GM21825 (cell line): Measurements from ENCODE around the gene TMEM203.
A peak's percentile ranks its signal among the peaks of the same experiment; 100 is the strongest.
"Not testable (repeated sequence)": the region's sequence is repeated elsewhere in the genome, so short reads cannot be mapped to it uniquely, and the experiment has no call there.

Experiments used
- ATAC-seq: cut with Tn5 transposase; IDR thresholded peaks from one replicate; pipeline ENCODE4 v1.9.1; 2021; ENCODE audit warnings: mild to moderate bottlenecking, moderate library complexity; ENCODE audit not compliant: unreplicated experiment

The TMEM203 gene

DNA sequence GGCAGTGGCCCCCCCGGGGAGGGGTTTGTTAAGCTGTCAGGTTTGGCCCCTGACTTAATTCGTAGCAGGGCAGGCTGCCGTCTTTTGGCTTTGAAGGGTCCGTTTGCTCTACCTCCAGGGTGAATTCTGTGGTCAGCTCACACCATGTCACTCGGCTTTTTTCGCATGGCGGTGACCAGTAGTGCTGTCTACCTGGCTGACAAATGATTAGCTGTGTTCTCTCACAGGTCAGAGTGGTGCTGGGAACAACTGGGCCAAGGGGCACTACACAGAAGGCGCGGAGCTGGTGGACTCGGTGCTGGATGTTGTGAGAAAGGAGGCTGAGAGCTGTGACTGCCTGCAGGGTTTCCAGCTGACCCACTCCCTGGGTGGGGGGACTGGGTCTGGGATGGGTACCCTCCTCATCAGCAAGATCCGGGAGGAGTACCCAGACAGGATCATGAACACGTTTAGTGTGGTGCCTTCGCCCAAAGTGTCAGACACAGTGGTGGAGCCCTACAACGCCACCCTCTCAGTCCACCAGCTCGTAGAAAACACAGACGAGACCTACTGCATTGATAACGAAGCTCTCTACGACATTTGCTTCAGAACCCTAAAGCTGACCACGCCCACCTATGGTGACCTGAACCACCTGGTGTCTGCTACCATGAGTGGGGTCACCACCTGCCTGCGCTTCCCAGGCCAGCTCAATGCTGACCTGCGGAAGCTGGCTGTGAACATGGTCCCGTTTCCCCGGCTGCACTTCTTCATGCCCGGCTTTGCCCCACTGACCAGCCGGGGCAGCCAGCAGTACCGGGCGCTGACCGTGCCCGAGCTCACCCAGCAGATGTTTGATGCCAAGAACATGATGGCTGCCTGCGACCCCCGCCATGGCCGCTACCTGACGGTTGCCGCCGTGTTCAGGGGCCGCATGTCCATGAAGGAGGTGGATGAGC, 37.1 kb upstream of the TMEM203 start:
- ATAC-seq = no peak

DNA sequence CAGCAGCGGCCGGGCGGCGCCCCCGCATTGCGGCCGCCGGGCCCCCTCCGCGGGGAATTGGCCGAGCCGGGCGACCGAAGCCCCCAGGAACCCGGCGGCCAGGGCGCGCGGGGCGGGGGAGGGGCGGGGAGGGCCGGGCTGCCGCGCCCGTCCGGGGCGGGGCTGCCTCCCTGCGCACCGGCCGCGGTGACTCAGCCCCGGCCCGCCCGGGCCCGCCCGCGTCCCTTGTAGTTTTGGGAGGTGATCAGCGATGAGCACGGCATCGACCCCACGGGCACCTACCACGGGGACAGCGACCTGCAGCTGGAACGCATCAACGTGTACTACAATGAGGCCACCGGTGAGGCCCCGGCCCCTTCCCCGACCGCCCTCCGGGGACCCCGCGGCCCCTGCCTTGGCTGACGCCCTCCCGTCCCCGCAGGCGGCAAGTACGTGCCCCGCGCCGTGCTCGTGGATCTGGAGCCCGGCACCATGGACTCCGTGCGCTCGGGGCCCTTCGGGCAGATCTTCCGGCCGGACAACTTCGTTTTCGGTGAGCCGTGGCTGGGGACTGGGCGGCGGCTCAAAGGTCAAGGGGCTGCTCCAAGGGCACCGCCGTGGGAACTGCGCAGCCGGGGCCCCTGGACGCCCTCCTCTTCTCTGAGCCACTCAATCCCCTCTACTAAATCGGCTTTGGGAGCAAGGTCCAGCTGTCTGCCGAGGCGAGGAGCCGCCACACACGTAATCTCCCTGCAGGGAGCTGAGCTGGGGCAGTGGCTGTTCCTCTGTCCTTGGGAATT, 36.2 kb upstream of the TMEM203 start:
- peak; percentile 4 for ATAC-seq

DNA sequence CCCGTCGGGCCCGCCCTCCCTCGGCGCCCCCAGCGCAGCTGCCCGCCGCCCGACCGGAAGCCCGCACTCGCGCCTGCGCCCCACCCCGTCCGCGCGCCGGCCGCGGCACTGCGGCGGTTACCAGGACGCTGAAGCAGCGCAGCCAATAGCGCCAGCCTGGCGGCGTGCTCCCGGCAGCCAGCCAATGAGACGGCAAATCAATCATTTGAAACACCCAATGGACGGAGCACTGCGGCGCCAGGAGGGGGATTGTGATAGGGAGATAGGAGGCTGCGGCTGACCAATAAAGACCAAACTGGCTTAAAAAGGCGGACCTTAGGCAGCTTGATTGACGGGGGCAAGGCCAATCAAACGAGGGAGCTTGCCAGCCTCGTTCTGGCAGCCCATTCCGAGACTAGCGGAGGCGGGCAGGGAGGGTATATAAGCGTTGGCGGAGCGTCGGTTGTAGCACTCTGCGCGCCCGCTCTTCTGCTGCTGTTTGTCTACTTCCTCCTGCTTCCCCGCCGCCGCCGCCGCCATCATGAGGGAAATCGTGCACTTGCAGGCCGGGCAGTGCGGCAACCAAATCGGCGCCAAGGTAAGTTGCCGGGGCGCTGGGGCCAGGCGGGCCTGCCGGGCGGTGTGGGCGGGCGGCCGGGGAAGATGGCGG, 35.5 kb upstream of the TMEM203 start, which contains the start of gene TUBB4B:
Gene TUBB4B, plus strand, starts transcription at position 447 of the 649 bp plus-strand sequence. Its CDS starts 74 bp downstream, at position 521.
- peak; percentile 63 for ATAC-seq

- ATAC-seq = peak; percentile 19
These were observed 34.9 kb upstream of the TMEM203 start for GRCh38 chr9:137240318-137240840.

DNA sequence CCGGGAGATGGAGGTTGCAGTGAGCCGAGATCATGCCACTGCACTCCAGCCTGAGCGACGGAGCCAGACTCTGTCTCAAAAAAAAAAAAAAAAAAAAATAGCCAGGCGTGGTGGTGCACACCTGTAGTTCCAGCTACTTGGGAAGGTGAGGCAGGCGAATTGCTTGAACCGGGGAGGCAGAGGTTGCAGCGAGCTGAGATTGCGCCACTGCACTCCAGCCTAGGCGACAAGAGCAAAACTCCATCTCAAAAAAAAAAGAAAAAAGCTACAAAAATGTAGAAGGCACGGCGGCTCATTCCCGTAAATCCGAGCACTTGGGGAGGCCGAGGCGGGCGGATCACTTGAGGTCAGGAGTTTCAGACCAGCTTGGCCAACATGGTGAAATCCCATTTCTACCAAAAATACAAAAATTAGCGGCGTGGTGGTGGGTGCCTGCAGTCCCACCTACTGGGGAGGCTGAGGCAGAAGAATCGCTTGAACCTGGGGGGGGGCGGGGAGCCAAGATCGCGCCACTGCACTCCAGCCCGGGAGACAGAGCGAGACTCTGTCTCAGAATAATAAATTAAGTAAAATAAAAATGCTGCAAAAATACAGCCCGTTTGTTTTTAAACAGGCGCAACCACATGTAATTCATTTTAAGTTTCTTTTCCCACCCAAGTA, 34.2 kb upstream of the TMEM203 start:
- ATAC-seq = not testable (repeated sequence)

DNA sequence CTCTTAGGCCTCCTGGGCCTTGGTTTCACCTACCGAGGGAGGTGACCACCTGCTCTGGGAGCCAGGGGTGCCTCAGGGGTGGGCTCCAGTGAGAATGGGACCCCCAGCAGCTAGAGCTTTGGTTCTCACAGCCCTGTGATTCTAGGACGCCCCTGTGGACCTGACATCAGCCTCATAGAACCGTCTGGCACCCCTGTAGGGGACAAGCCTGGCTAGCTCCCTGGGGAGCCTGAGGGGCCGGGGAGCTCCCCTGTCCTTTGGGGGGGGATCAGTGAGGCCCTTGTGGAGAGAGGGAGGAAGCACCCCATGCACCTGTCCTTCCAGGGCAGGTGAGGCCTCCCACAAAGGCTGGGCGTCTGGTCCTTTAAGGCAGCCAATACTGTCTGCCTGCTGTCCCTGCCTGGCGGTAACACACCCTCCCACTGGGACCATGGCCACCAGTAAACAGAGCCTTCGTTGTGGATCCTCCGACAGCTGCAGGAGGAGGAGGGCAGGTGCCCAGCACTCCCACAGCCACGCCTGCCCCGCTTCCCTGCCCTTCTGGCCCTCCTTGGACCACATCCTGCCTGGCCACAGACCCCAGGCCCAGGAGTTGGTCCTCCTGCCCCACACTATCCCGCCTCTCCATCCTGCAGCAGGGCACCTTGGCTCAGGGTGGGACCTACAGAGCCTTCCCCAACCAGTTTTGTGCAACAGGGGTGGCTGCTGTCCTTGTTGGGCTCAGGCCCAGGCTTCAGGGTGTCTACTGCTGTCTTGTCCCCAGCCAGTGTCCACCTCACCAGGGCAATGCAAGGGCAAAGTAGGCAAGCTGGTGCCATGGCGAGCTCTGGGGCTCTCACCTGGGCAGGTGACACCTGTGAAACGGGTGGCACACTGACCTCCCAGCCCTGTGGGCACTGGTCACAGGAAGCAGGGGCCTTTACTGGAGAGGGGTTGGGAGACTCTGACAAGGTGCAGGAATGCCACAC, 32.6 kb upstream of the TMEM203 start:
- ATAC-seq = no peak

DNA sequence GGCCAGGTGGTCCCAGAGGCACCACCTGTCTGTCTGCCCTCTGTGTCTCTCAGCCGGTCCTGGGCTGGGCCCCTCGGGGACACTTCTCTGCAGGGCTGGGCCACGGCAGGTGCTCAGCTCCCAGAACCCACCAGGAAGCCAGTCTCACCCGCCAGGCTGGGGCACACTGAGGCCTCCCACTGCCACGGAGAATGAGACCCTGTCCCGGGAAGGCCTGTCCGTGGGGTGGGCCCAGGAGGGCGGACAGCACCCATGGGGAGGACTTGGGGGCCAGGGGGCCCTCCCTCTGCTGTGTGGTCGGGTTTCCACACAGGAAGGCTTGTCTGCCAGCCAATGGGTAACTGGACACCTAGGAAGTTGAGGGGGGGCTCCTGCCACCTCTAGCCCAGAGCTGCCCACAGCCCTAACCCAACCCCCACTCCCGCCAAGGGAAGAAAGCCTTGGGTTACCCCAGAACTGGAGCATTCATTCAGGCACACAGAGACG, 31.5 kb upstream of the TMEM203 start:
- no peak for ATAC-seq

GRCh38 chr9:137236238-137236935, 30.9 kb upstream of the TMEM203 start:
- ATAC-seq = no peak

GRCh38 chr9:137235424-137236237, 30.2 kb upstream of the TMEM203 start:
- ATAC-seq = no peak

DNA sequence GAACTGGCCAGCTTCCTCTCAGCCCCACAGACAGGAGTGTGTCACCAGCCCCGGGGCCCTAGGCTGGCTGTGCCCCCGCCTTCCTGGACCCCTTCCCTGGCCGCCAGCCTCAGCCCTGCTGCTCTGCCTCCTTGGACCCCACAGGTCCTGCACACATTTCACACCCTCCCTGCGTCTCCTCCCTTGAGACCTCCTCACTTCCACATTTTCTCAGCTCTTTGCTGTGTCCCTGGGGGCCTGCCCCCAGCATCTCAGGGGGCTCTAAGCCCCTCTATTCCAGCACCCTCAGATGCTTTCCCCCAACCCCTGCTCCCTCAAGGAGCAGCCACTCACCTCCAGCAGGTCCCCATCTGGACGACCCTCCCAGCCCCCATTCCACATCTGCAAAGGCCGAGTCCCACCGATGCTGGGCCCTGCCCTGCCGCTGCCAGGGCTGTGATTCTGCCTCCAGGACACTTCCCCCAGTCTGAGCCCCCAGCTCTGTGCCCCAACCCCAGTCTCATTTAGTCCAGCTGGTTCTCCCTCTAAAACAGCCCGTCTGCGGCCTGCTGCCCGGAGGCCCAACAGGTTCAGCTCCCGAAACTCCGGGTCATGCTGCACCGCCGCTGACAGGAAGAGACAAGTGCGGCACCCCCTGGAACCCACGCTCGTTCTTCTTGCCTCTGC, 29.4 kb upstream of the TMEM203 start:
- ATAC-seq = no peak

DNA sequence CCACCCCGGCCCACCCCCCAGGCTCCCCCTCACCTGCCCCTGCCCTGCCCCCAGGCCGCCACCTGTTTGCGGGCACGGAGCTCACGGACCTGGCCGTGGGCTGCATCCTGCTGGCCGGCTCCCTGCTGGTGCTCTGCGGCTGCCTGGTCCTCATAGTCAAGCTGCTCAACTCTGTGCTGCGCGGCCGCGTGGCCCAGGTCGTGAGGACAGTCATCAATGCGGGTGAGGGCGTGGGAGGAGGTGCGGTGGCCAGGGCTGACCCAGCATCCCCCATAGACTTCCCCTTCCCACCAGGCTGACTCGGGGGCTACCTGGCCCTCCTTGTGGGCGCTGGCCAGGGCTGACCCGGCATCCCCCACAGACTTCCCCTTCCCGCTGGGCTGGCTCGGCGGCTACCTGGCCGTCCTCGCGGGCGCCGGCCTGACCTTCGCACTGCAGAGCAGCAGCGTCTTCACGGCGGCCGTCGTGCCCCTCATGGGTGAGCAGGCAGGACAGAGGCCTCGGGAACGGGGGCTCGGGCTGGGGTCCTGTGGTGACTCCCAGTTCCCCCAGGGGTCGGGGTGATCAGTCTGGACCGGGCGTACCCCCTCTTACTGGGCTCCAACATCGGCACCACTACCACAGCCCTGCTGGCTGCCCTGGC, 28.7 kb upstream of the TMEM203 start:
- ATAC-seq = no peak

- ATAC-seq = no peak
These were observed 27.9 kb upstream of the TMEM203 start for GRCh38 chr9:137233143-137233980.

- no peak for ATAC-seq
These were observed 27.1 kb upstream of the TMEM203 start for GRCh38 chr9:137232510-137232909.

DNA sequence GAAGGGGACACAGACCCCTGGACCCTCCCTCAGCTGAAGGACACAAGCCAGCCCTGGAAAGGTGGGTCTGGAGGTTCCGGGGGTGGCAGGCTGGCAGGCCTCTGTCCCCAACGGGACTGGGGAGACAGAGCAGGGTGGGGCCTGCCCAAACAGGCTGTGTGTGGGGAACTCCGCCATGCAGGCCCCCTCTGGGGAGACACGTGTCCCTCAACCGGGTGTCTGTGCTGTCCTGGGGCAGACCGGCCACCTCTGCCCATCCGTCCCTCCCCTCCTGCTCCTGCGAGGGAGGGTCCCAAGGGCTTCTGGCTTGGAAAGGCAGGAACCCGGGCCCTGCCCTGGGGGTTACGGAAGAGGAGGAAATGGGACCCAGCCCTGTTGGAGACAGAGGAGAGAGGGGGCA, 26.7 kb upstream of the TMEM203 start:
- no peak for ATAC-seq

- no peak for ATAC-seq
These were observed 26.1 kb upstream of the TMEM203 start for GRCh38 chr9:137231372-137232039.
